Measurements from ENCODE around the gene ALPL. TPM values are rescaled to one million over a fixed set of nuclear protein-coding genes. Genes with fewer than 3 reads are reported as not detected.
"Not testable (repeated sequence)": the region's sequence is repeated elsewhere in the genome, so short reads cannot be mapped to it uniquely, and the experiment has no call there.

Gene ALPL
- polyA plus RNA-seq, 10 donors = 2.1 to 5.0 (median 3.6) TPM

DNA sequence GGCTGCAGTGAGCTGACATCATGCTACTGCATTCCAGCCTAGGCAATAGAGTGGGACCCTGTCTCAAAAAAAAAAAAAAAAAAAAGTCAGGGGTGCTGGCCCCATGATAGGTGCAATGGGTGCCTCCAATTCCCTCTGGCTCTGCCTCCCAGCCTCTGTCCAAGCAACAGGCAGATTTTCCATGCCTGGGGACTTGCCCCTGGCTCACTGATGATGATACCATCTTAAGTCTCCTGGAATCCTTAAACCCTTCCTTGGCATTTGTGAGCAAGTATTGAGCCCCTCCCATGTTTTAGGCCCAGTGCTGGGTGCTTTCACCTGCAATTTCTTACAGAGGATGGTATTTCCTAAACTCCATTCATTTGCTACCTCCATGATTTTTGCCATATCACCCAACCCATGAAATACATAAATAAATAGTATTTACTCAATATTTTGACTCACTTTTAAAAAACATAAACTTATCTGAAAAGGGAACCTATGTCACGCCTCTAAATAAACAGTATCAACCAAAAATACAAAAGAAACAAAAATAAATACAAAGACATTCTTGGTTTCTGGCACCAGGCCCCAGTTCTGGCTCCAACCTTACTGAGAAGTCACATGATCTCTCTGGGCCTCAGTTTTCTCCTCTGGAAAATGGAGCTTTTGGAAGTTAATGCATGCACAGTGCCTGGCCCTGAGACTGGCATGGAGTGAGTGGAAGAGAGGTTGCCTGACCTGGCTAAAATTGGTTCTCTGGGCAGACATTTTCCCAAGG is 1.5 kb upstream of the ALPL start:
- no peak for DNase-seq

DNA sequence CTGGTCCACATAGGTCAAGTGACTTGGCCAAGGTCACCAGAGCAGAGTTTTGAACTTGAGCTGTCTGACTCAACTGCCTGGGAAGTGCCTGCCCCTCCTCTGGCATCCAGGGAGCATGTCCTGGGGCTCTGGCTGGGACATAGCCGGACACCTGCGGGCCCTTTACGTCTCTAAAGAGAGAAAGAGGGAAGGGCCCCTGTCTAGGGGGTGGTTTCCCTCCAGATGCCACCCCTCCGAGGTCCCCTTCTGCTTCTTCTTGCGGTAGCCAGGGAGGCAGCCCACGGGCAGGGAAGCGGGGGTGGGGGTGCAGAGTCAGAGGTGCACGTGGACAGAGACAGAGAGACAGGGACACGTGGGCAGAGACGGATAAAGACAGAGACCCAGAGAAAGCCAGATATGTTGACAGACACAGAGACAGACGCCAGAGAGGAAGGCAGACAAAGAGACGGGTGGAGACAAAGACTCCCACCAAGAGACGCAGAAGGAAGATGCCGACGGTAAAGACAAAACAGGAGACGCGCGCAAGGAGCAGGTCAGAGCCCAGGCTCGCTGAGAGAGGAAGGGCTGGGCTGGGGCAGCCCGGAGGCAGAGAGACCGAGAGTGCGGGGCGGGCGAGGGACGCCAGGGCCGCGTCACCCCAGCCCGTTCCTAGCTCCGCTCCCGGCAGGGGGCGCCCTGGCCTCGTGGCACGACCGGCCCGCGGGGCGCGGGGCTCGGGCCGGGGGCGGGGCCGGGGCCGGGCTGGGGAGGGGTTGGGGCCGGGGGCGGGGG is 458 bp upstream of the ALPL start:
- peak; percentile 18 to 72 (median 66) for DNase-seq

GRCh38 chr1:21510113-21510493 is 880 bp downstream of the ALPL start:
- DNase-seq = no peak

DNA sequence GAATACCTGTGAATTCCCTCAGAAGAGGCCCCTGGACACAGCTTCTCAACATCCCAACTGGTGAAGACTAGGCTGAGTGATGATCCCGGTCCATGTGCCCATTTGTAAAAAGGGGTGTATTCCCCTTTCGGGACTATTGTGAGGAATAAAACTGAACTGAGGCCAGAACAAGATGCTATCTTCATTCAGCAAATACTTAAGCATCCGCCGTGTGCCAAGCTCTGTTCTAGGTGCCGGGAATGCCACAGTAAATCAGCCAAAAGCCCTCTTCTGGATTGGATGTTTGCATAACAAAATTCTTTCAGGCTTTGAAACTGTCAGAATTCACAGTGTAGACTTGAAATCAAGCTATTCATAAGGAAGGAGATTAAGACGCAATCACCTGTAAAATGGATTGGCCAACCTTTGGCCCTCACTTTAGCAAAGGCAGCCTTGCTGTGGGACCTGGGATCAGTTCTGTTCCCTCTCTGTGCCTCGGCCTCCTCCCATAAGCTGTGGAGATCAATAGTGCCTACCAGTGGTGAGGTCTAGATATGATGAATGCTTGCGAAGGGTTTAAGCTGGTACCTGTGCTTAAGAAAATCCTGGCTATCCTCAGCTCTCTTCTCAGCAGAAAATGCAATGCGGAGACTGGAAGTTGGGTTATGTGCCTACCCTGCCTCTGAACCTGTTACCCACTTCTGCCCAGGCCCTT is 1.8 kb downstream of the ALPL start:
- DNase-seq = no peak

DNA sequence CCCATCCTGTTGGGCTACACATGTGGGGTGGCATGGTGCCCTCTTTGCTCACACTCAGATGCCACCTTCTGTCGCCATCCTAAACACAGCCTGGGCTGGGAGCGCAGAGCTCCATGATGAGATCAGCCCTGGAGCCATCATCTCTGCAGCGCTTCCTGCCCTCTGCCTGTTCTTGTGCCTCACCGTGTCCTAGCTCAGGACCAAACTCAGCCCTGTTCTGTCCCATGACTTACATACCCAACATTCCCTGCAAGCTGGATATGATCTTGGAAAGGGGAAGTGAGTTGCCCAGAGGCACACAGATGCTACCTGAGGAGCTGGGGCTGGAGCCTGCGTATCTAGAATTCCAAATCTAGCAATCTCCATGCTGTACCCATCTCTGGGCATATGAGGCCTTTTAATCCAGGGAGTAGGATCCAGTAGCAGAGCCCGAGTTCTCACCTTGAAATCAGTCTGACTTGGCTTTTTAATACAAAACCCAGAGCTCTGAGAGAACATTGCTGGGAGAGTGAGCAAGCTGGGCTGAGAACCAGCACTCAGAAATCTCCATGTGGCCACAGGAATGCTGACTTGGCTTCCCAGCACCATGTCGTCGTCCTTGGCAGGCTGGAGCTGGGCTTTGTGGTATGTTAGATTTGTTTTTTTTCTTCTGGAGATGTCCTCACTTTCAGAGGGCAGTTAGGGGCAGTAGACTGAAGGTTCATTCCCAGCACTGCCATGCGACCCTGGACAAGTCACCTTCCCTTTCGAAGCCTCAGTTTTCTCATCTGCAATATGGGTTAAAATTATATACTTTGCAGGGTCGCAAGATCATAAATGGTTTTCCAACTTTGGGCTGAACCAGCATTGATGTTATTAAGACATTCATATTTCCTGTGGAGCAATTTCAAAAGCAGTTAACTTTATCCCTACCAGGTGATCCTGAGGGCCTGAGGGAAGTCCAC is 2.6 kb downstream of the ALPL start:
- peak; percentile 61 to 83 (median 70) for DNase-seq

DNA sequence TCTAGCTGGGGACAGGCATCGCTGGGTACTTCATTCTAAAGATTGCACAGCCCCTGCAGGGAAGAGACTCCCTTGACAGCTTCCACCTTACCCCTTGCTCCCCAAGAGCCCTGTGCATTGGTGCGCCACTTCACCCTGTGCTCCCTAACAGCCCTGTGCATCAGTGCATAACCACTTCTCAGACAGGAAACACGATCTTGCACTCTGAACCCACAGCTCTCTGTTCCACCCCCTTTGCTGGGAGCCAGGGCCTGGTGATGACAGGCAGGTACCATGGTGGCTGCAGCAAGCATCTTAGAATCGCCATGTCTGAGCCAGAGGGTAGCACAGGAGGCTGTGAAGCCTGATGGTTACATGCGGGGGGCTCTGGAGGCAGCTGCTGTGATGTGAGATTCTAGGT is 5.0 kb downstream of the ALPL start:
- DNase-seq = no peak

GRCh38 chr1:21517161-21517589 is 8.0 kb downstream of the ALPL start:
- DNase-seq = no peak

DNA sequence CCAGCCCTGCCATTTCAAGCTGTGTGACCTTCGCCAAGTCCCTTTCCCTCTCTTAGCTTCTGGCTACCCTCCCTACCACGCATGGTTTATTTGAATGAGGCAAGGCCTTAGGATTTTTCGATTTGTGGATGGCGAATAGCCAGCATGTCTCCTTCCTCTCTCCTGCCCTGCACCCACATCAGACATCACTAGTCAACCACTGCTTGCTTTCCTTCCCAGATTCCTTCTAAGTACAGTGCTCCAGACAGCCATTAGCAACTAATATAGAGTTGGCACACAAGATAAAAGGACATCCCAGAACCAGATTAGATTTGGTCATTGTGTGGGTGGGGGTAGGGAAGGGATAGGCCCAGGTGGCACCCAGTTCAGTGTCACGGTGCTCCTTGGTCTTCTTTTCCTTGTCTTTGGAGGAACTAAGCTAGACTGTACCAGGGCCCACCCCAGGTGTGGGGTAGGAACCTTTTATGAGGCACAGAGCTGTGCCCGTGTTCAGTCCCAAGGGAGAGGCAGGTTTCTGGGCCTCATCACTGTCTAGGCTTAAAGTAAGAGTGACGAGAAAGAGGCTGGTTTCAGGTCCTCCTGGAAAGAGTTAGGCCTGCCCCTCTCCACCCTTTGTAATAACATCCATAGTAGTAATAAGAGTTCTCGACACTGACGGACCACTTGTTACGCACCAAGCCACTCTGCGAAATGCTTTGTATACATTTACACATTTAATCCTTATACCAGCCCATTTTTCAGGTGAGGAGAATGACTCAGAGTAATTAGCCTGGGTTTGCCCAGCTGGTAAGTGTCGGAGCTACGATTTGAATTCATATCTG is 8.6 kb downstream of the ALPL start:
- DNase-seq = no peak

GRCh38 chr1:21518774-21519455 is 9.7 kb downstream of the ALPL start:
- DNase-seq = no peak

- DNase-seq = not testable (repeated sequence)
Measured at GRCh38 chr1:21519486-21520070, 10.4 kb downstream of the ALPL start.

DNA sequence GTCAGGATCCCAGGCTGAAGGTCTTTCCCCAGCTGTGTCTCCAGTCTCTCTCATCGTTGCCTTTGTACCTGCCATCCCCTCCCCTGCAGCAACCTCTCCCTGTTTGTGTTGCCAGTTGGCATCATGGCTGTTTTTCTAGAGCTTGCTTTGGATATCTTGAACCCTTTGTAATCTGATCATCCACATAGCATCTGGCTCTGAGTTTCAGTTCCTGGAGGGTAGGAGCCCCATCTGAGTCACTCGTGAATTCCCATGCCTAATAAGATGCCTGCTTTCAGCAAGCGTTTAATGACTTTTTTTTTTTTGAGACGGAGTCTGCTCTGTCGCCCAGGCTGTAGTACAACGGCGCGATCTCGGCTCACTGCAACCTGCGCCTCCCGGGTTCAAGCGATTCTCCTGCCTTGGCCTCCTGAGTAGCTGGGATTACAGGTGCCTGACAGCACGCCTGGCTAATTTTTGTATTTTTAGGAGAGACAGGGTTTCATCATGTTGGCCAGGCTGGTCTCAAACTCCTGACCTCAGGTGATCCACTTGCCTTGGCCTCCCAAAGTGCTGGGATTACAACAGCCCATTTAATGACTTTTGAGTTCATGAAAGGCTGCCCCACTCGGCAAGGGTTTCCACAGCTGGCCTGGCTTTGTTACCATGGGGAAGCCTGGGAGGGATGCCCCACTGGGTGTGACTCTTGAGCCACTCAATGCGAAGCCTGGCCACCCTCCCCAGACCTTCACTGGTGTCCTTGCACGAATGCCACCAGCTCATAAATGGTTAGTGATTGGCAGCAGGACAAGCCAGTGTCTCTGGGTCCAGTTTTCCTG is 11.9 kb downstream of the ALPL start:
- DNase-seq = no peak

DNA sequence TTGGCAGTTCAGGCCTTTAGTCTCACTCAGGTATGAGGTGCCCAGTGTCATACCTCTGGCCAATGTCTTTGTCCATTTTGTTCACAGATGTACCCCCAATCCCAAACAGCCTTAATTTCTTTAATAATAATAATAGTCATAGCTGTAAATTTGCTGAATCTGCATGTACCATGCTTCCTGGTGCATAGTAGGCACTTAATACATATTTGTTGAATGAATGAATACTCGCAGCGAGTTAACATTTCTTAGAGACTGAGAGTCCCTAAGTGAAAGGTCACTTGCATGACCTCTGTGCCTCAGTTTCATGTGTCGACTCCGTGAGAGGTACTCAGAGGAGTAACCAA is 12.5 kb downstream of the ALPL start:
- DNase-seq = no peak

GRCh38 chr1:21522525-21523038 is 13.4 kb downstream of the ALPL start:
- DNase-seq = no peak

DNA sequence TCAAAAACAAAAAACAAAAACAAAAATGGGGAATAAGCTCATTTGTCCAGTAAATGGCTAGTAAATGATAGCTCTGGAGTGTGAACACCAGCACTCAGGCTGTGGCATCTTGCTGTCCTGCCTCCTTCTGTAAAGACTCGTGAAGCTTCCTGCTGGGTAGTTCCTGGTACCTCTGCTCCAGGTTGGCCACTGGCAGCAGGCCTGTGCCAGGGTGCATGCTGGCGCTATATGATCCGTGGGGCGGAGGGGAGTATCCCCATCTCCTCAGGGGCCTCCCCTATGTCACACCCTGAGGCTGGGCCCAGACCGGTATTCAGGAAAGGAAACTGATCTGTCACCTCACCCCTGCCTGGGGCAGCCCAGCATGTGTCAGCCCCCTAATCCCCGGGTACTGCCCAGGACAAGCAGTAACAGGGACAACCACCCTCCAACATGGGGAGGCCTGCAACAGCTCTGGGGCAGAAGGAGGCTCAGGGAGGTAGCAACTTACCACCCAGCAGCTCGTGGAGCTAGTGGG is 14.1 kb downstream of the ALPL start:
- DNase-seq = no peak

GRCh38 chr1:21524220-21524619 is 15.0 kb downstream of the ALPL start:
- no peak for DNase-seq

GRCh38 chr1:21524686-21525339 is 15.6 kb downstream of the ALPL start:
- DNase-seq = peak in 1 of 3 donors; percentile 24

- DNase-seq = no peak
Measured at GRCh38 chr1:21525340-21525717, 16.1 kb downstream of the ALPL start.

GRCh38 chr1:21526441-21526840 is 17.2 kb downstream of the ALPL start:
- DNase-seq = no peak
